Germinal center (tissue), 1 donor: ENCODE data around the gene INPP4B.

ENCODE experiments used
- DNase-seq: peaks from one replicate; pipeline ENCODE4 v3.0.0; 2012; ENCODE audit warnings: mixed read lengths, low spot score

INPP4B gene

DNA sequence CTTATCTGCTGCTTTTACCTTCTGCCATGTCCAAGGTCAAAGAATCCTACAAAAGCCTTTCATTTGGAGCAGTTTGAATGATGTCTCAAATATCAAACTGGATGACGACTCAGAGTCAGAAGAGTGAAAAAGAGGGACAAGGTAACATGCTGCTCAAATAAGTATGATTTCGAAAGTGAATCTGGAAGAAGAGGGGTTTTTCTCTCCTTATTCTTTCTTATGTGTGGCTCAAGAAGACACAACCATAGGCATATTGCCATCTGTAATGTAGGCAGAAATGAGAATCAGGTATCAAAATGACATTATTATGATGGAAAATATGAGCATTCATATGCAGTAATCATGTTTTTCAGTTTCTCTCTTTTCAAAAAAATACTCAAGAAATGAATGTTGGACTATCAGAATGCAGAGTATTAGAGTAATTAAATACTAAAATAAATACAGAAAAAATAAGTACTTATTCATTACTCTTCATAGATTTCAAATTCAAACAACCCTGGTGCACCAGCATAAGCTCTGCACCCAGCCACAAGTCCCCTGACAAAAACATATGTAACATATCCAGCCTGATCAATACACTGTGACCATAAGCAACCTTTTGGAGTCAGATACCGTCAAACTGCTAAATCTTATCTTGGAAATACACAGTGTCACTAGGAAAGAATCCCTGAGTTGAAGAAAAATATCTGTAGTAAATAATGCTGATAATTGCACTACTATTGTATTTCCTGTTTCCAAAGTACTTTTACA is 468.6 kb downstream of the INPP4B start:
- DNase-seq = no peak

DNA sequence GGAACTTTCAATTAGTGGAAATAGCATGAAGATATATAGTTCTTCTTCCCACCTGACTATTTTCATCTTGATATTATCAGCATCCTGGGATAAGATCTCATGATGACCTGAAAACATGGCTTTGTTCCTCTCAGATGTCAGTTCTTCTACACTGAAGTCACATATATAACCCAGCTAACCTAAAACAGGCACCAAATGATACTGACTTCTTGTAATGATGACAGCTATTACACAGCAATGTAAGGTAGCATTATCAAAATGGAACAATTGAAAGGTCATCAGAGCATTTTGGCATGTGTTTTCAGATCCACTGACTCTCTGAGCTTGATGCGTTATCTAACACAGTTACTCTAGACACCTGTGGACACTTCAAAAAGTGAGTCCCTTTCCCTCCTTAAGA is 469.9 kb downstream of the INPP4B start:
- DNase-seq = no peak

DNA sequence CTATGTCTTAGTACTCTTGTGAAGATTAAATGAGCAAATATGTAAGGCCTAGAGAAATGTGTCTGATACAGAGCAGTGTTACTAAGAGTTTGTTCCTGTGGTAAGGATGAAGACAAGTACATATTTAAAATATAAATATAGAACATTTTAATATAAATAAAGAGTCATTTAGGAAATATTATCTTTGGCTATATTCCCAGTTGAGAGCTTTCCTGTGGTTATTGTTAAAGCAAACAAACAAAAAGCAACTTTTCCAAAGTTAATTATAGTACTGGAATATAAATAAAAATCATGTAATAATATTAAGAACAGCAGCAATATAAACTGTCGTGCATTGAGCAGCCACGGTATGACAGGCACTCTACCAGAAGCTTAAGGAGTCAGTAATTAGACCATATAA is 472.5 kb downstream of the INPP4B start:
- no peak for DNase-seq

DNA sequence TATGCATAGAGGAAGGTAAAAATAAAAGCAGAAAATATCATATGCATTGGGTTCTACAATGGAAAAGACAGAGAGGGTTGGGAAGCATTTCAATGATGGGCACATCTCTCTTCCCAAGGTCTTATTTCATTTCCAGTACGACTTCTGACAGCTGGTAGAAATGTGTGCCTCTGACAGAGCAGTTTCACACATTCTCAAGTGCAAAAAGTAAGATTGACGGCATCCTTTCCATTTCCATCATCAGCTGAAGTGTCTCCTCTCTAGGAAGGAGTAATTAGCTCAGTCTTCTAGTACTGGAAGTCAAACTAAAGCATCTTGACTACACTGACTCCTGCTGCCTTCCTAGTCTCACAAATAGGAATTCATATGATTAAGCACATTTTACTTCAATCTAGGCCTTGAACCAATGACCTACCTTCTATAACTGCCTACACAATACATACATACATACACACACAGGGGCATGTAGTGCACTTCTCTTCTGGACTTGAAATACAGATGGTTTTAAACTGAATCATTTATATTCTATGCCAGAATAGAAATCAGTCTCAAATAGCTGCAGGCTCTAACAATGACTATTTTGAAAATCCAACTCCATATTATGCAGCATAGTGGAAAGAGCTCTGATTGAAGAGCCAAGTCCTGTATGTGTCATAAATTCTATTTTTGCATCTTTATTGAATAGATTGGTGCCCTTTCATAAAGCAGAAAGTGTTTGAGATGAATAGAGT is 473.4 kb downstream of the INPP4B start:
- DNase-seq = no peak

DNA sequence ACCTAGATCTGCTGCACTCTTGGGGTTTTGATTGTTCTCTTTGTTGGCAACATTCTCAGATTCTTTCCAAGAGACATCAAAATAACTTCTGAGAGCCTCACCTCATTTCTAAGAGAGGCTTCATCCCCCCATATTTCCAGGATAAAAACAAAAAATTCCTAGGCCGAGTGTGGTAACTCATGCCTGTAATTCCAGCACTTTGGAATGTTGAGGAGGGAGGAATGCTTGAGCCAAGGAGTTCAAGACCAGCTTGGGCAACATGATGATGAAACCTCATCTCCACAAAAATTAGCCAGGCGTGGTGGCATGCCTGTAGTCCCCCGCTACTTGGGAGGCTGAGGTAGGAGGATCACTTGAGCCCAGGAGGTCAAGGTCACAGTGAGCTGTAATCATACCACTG is 477.0 kb downstream of the INPP4B start:
- no peak for DNase-seq

DNA sequence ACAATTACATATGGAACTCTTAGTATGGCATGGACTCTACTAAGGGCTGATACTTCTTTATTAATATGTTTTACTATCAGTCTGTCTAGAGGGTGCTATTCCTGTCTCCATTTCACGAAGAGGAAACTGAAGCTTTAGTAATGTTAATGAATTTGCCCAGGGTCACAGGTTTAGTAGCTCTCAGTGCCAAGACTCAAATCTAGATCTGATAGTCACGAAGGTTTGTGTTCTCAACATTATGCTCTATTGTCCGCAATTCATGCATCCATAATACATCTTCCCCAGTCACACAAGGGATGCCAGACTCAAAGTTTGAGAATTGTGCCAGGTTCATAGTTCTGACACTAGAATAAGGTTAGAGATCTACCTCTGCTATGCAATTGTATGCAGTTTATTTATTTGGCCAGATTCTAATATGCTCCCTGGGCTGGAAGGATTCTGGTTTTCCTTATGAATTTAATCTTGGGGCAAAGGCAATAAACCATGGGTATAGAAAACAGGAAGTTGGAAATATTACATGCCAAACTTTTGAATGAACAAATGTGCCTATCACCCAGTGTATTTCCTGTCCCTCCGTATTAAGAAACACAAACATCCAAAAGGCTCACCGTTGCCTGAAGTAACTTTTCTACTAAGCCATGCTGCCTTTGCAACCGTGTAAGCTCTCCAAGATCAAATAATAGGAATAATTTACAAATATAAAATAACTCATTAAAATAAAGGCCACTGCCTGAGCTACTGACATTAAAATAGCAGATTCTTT is 478.5 kb downstream of the INPP4B start:
- no peak for DNase-seq

DNA sequence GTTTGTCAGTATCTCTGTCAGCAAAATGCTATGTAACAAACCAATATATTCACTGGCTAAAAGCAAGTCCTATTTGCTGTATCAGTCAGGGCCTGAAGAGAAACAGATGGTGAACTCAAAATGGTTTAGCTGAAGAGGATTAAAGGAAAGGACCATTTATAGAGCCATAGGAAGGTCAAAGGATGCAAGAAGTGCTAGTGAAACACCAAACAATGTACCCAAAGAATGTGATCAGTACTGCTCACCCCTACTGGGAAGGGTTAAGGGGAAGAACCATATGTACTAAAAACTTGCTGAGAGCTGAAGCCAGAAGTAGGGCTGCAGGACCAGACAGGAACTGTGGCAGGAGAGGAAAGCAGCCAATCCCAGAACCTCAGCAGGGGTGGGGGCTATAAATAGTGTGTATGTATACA is 479.3 kb downstream of the INPP4B start:
- no peak for DNase-seq

DNA sequence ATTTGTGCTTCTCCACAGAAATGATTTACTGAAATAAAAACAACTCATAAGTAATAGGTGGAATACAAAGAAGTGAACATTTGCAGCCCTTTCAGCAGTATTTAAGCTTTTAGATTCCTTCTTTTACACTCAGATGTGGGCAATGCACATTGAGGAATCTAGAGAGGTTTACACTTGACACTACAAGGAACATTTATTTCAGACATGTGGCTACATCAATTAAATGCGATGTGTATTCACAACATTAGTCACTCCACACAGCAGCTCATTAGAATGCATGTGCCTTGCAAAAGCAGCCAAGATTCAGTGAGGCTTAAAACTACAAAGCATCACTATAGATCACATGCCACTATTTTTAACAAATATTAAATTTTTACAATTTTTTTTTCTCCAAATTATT is 480.7 kb downstream of the INPP4B start:
- no peak for DNase-seq

DNA sequence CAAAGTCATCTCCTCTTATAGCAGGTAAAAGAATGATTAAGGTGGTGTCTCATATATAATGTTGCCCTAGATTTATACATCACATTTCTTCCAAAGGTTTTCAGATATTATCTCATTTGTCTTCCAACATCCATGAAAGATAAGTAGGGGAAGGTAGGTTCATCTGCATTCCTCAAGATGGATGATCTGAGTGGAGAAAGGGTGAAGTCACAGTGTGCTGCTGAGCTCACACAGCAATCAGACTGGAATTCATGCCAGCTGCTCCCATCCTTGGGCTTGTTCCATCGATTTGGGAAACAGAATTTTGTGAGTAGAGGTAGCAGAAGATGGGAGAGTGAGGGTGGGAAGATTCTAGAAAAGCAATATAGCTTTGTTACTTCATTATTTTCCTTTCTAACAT is 482.4 kb downstream of the INPP4B start:
- no peak for DNase-seq

DNA sequence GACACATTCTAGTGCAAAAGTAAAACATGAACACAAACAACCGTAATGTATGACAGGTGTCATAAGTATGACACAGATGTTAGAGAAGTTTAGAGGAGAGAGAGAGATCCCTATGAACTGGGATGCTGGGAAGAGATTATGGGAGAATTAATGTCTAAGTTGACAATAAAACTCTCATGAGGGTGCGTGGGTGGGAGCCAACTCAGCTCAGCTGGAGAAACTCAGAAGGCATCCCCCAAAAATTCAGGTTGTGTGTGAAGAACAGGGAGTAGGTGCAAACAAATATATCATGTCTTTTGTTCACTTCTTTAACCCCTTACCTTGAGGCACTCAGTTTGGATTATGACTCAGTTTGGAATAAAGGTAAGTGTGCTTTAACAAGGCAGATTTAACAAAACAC is 484.1 kb downstream of the INPP4B start:
- no peak for DNase-seq

DNA sequence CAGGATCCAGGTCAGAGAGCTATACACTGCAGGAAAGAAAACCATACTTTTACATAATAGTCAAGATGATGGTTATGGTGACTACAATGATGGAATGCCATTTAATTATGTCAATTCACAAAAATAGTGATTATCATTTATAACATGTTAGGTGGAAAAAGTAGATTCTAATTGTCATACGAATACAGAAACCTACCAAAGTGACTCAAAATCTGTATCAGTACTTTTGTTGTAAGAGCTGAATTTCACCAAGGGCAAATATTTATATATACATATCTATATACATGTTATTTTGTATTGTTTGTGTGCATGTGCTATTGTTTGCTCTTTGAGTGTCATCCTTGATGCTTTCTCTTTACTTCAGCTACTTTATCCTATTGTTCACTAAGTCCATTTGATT is 485.4 kb downstream of the INPP4B start:
- no peak for DNase-seq

DNA sequence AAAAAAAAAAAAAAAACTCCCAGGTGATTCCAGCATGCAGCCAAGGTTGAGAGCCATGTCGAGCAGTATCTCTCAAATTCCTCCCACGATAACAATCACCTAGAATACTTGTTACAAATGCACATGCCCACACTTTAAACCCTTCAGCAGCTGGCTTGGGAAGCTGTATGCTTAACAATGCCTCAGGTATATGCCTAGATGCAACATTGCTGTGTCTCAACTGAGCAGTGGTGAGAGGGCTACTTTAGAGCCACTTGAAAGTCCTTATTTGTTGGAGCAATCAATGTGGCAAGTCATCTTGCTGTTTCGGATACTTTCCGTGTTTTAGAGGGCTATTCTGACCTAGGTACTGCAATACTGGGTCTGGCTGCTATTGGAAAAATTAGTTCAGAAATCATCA is 487.4 kb downstream of the INPP4B start:
- no peak for DNase-seq

DNA sequence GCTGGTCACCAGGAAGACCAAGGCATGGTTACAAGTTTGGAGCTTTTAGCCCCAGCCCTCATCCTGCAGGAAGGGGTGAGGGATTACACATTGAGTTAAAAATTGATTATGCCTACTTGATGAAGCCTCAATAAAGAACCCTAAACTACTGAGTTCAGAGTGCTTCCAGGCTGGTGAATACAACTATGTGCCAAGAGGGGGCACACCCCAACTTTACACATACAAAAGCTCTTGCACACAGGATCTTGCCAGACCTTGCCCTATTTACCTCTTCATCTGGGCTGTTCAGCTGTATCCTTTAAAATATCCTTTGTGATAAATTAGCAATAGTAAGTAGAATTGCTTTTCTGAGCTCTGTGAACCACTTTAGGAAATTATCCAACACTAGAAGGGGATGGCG is 489.3 kb downstream of the INPP4B start:
- DNase-seq = no peak

DNA sequence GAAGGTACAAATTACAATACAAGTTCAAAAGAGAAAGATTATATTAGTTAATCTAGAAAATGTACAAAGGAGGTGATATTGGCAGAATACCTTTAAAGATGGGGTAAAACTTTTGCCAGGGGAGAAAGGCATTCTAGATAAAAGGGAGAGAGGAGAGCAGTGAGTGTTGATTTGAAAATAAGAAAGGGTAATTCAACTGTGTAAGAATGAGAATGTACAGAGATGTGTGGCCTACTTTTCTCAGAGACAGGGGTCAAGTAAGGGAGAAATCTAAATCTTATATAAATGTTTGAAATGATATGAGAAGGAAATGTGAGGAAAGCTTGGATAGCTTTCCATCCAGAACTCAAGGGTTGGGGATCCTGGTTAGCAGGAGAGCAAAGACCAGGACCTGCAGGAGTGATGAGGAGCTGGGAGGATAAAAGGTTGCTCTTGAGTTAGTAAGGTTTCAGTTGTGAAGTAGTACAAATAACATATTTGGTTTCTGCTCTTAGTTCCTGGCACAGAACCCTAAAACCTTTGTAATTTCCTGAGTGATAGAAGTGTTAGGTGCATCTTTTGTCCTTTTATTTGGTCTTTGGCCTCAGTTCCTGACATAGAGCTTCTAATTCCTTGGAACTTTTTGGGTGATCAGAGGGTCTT is 489.9 kb downstream of the INPP4B start:
- DNase-seq = no peak

DNA sequence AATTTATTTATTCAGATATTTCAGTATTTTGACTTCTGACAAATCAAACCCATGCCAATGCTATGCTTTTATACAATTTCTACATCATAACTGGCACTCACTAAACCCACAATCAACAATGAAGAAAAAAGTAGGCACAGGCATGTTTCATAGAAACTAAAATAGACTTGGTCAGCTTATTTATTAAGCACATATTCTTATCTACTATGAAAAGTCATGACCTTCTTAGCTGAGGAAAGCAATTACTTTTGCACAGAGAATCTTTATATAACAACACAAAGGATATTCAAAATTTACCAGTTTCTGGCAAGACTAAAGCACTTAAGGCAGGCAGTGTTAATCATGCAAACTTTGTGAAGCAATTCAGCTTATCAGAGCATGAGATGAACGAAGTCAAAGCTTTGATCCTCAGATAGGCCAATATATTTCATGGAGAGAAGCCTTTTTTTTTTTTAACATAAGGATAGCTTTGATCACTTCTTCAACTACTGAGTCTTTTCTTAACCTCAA is 490.6 kb downstream of the INPP4B start:
- DNase-seq = no peak

DNA sequence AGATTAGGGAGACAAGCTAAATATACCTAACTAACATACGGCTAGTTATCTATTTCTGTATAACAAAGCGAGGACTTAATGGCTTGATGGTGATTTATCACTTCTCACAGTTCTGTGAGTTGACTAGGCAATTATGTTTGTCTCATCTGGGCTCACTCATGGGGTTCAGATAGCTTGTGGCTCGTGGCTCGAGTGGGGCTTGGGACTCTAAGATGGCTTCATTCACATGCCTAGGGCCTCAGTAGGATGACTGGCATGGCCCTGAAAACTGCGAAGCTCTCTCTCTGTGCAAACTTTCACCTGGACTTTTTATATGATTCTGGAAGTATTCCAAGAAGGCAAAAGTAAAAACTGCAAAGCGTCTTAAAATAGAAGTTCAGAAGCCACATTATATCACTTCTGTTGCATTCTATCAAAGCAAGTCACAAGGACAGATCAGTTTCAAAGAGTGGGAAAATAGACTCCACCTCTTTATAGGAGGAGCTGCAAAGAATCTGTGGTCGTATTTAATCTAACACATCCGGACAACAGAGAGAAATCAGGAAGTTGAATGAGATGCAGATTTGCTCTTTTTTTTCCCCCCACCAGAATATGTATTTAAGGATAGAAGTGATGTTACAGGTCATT is 491.2 kb downstream of the INPP4B start:
- no peak for DNase-seq

DNA sequence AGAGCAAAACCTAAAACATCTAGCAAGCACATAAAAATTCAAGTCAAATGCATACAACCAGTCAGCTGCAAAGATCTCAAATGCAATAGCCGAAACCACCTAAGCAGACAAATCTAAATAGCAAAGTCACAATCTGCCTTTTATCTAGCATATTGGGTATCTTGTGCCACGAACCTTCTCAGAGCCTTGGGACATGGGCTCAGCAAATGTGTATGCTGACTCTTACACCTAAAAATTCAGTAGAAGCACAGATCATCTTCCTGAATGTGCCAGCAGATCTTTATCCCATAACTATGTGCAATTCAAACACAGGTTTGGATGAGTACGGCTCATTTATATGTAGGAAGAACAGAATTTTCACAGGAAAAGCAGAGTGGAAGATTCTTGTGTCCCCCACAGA is 492.1 kb downstream of the INPP4B start:
- DNase-seq = no peak

DNA sequence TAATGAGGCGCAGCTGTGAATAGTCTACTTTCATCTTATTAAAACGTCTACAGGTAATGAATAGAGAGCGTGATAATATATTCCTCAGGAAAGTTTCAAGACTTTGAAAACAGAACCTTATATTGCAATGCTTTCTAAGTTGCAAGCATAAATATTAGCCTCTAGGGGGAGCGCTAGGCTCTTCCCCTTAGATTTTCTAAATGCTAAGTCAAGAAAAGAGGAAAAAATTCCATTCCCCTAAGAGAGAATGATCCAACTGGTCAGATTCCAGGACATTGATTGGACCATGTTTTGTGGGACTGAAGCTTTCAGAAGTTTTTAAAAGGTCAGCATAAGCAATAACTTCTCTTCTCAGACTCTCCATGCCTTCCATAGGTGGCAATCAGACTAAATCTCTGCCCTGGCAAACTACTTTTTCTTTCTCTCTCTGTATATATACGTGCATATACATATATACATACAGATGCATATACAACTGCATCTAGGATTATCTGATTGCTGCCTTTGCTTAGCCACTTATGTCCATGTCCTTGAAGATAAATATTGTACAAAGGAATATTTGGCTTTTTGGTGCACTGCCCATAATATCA is 492.9 kb downstream of the INPP4B start:
- no peak for DNase-seq

DNA sequence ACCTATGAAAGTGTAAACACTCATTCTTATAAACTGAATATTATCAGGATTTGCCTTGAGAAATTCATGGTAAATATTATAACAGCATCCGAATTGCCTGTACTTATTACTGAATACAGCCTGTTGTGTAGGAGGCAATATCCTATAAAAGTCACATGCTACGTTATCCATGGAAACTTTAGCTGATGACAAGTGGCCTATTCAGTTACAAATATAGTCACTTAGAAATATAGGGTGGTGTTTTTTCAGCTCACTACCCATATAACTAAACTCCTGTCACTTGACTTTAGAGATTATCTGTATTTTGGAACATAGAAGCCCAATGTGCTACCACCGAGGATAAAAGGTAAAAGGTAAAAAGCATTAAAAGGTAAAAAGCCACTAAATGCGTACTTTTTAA is 493.4 kb downstream of the INPP4B start:
- DNase-seq = no peak

DNA sequence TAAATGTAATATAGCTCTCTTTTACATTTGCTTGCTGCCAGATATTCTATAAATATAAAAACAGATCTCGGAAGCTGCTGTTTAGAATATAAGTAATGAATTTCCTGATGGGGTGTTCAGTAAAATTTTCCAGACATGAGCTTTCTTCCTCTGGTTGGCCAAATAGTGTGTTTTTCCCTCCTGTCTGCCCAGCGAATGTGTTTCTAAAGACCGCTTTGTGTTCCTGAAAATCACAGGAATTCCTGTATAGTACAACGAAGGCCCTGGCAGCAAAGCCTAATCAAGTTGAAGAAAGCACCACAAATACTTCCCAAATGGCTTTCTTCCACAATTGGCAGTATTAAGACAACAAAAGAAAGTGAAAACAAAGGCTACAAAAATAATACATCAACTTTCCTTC is 494.1 kb downstream of the INPP4B start:
- DNase-seq = no peak

DNA sequence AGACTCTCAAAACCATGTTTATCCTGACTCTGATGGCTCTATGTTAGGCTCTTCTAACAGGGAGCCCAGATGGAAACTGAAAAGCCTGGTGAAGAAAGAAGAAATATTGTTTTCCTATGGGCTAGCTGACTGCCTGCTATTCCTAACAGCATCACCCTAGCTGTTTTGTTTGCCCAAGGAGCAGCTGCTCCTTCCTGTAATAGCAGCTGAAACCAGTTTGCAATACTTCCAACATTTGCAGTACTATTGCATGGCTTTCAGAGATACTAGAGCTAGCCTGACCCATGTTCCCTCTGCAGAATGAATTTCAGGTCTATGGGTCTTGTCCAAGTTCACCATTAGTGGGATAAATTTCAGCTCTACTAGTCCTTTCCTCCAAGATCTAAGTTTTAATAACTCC is 495.2 kb downstream of the INPP4B start:
- DNase-seq = no peak

DNA sequence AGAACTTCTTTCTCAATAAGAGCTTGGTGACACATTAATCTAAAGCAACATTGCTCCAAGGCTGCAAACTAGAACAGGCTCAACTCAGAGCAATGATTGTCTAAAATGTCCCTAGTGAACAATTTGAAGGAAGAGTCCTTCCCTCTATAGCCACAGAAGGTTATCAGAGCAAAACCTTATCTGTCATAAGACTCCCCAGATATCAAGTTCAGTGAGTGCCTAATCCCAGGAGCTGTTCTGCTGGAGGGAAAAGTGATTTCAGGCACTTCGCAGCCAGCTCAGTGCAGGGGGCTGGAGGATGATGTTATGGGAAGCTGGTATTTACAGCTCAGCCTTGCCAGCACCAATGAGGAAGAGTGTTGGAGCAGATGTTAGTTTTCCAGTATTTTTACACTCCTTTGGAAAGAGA is 497.5 kb downstream of the INPP4B start:
- DNase-seq = no peak
